ENCODE results near the gene ZYG11B. TPM values are rescaled to one million over a fixed set of nuclear protein-coding genes. Genes with fewer than 3 reads are reported as not detected.
A peak's percentile ranks its signal among the peaks of the same experiment; 100 is the strongest.
"Not testable (repeated sequence)": the region's sequence is repeated elsewhere in the genome, so short reads cannot be mapped to it uniquely, and the experiment has no call there.

ZYG11B gene
- total and polyA plus RNA-seq, 2 donors (not counting 1 experiment from before 2014, with no cell fraction given) = 3.6 to 22.3 TPM

DNA sequence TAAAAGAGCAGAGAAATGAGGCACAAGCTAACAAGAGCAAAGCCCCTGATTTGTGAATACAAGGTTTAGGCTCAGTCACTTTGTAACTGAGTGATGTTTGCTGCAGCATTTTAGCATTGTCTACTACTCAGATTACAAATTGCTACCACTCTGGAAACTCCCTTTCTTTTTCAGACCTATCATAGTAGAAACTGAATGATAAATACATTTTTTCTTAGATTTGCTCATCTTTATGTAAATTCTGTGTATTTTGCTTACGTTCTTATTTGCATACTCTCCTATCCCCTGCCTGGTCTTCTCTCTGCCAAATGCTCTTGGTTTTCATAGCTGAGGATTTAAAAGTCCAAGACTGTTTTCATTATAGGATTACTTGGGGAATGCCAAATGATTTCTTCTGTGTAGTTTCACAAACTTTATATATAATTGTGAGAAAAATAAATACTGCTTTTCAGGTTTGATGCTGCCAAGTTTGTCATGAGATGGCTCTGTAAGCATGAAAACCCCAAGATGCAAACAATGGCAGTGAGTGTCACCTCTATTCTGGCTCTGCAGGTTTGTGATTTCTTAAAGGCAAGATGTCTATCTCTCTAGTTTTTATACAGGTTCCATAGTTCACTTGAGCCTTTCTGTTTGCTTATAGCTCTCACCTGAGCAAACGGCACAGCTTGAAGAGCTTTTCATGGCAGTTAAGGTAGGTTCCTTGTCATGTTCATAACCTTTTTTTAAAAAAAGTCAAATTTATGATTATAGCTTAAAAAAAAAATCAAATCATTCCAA lies 141.0 kb downstream of the ZYG11B start:
- Mint-ChIP-seq H3K27ac (no peak overlapping the region), H3K4me3 (no peak overlapping the region), H3K9me3 (ENCODE audit: insufficient read depth) (no peaks in the 10 kb centered on the region), H3K27me3 (peaks cover 8% of the 10 kb centered on the region), H3K4me1 (no peaks in the 10 kb centered on the region)
- Histone ChIP-seq H3K79me2 (ENCODE audit: control insufficient read depth, insufficient read depth, low read length) (no peaks in the 10 kb centered on the region), H2AFZ (ENCODE audit: insufficient read depth, low read depth, low read length, poor library complexity, severe bottlenecking) (peak overlapping the region; percentile 22), H3K9me3 (ENCODE audit: control extremely low read depth in 1 of 3, control insufficient read depth in 2 of 3, insufficient read depth in 1 of 3, low read length in 2 of 3) (no peaks in the 10 kb centered on the region), H3K4me3 (ENCODE audit: control extremely low read depth in 1 of 5, extremely low read depth in 1 of 5, insufficient read depth in 1 of 5, low read depth in 2 of 5, low read length in 4 of 5) (no peak overlapping the region), H3K9ac (ENCODE audit: low read length) (no peak overlapping the region), H3K36me3 (replicated peaks in 1 of 2; ENCODE audit: control extremely low read depth in 1 of 2, control insufficient read depth in 1 of 2, extremely low read depth in 1 of 2, insufficient read depth in 2 of 2, low read length in 1 of 2) (no peaks in the 10 kb centered on the region), H3K4me1 (ENCODE audit: control insufficient read depth in 2 of 2, insufficient read depth in 2 of 2, low read length in 2 of 2) (no peaks in the 10 kb centered on the region), H3K27ac (ENCODE audit: low read length in 2 of 2) (no peak overlapping the region), H3K4me2 (replicated peaks; ENCODE audit: low read depth, low read length, poor library complexity, severe bottlenecking) (no peak overlapping the region), H3K27me3 (replicated peaks in 1 of 4; ENCODE audit: control extremely low read depth in 1 of 4, control insufficient read depth in 3 of 4, insufficient read depth in 4 of 4, low read length in 3 of 4) (no peaks in the 10 kb centered on the region), H4K20me1 (ENCODE audit: control insufficient read depth, insufficient read depth, low read length, poor library complexity, severe bottlenecking) (no peaks in the 10 kb centered on the region)
- DNase-seq (peak; percentile 6), ATAC-seq (ENCODE audit: low read depth) (no peak)
- CTCF ChIA-PET = interaction anchor here (0.6 to 0.7 kb wide), 3 partner anchors 18 to 173 kb away, joined by 3 to 4 read pairs (median 3); partner anchors contain the start of gene ECHDC2
- intact Hi-C loops (cut with micrococcal nuclease) = no loop called here
- no peak for TF ChIP-seq EZH2 (IDR thresholded peaks at IDR 0.05; ENCODE audit: borderline replicate concordance, insufficient read depth, low read depth, low read length, poor library complexity, severe bottlenecking)
- TF ChIP-seq, protein P1, sequence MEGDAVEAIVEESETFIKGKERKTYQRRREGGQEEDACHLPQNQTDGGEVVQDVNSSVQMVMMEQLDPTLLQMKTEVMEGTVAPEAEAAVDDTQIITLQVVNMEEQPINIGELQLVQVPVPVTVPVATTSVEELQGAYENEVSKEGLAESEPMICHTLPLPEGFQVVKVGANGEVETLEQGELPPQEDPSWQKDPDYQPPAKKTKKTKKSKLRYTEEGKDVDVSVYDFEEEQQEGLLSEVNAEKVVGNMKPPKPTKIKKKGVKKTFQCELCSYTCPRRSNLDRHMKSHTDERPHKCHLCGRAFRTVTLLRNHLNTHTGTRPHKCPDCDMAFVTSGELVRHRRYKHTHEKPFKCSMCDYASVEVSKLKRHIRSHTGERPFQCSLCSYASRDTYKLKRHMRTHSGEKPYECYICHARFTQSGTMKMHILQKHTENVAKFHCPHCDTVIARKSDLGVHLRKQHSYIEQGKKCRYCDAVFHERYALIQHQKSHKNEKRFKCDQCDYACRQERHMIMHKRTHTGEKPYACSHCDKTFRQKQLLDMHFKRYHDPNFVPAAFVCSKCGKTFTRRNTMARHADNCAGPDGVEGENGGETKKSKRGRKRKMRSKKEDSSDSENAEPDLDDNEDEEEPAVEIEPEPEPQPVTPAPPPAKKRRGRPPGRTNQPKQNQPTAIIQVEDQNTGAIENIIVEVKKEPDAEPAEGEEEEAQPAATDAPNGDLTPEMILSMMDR (IDR thresholded peaks at IDR 0.05) = no peak
- POLR2A ChIA-PET = interaction anchor here (1.0 kb wide), 1 partner anchor 25 kb away, joined by 3 read pairs; the partner anchor contains the start of gene ZYG11A
- WGBS (ENCODE audit: insufficient coverage) = no CpG with 5 or more reads among the region's 2 CpGs

DNA sequence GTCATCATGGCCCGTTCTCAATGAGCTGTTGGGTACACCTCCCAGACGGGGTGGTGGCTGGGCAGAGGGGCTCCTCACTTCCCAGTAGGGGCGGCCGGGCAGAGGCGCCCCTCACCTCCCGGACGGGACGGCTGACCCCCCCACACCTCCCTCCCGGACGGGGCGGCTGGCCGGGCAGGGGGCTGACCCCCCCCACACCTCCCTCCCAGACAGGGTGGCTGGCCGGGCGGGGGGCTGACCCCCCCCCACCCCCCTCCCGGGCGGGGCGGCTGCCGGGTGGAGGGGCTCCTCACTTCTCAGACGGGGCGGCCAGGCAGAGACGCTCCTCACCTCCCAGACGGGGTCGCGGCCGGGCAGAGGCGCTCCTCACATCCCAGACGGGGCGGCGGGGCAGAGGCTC lies 143.5 kb downstream of the ZYG11B start:
- H3K4me3 ChIP-seq (ENCODE audit: control extremely low read depth in 1 of 5, extremely low read depth in 1 of 5, insufficient read depth in 1 of 5, low read depth in 2 of 5, low read length in 4 of 5); intact Hi-C loops (cut with micrococcal nuclease); H3K36me3 ChIP-seq (replicated peaks in 1 of 2; ENCODE audit: control extremely low read depth in 1 of 2, control insufficient read depth in 1 of 2, extremely low read depth in 1 of 2, insufficient read depth in 2 of 2, low read length in 1 of 2); POLR2A ChIA-PET; H3K4me1 ChIP-seq (ENCODE audit: control insufficient read depth in 2 of 2, insufficient read depth in 2 of 2, low read length in 2 of 2); ATAC-seq (ENCODE audit: low read depth); DNase-seq; H3K9ac ChIP-seq (ENCODE audit: low read length); H3K4me2 ChIP-seq (replicated peaks; ENCODE audit: low read depth, low read length, poor library complexity, severe bottlenecking); H3K27ac ChIP-seq (ENCODE audit: low read length in 2 of 2); H3K79me2 ChIP-seq (ENCODE audit: control insufficient read depth, insufficient read depth, low read length); H3K9me3 ChIP-seq (ENCODE audit: control extremely low read depth in 1 of 3, control insufficient read depth in 2 of 3, insufficient read depth in 1 of 3, low read length in 2 of 3); H3K9me3 Mint-ChIP-seq (ENCODE audit: insufficient read depth); CTCF ChIA-PET; H3K27ac Mint-ChIP-seq; H3K4me3 Mint-ChIP-seq; H2AFZ ChIP-seq (ENCODE audit: insufficient read depth, low read depth, low read length, poor library complexity, severe bottlenecking); H3K27me3 Mint-ChIP-seq; H4K20me1 ChIP-seq (ENCODE audit: control insufficient read depth, insufficient read depth, low read length, poor library complexity, severe bottlenecking); H3K4me1 Mint-ChIP-seq; H3K27me3 ChIP-seq (replicated peaks in 1 of 4; ENCODE audit: control extremely low read depth in 1 of 4, control insufficient read depth in 3 of 4, insufficient read depth in 4 of 4, low read length in 3 of 4): not testable (repeated sequence)
- WGBS (ENCODE audit: insufficient coverage) = no CpG with 5 or more reads among the region's 29 CpGs
